ENCODE results near the gene TARP.
A peak's percentile ranks its signal among the peaks of the same experiment; 100 is the strongest.

Gene TARP

DNA sequence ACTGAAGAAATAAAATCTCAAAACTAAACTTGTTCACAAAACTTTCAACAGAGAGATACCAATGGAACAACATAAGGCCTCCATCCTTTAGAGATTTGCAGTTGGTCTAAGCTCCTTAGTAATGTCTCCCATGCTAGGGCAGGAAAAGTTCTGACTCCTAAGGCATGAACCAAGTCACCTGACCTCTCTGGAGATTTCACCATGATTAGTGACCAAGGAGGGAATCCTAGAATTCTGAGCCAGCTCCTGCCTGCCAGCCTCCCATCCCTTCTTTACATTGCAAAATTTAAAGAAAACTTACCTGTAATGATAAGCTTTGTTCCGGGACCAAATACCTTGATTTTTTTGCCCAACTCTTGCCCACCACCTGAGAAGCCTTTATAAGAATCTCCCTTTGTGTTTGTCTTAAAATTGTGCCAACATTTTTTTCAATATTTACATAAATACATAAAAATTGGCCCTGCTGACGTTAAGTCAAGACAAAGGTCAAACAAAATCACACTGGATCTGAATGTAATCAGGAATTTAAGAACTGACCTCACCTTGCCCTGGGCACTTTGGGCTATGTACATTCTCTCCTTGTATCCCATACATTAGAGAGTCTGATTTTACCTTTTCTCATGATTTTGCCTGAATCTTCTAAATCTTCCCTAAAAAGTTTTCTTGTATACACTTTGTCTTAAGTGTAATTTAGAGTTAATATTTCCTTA lies at the start of gene TARP:
TSS of gene TARP (minus strand) at position 351 of the 710 bp plus-strand sequence.
- no peak for DNase-seq

DNA sequence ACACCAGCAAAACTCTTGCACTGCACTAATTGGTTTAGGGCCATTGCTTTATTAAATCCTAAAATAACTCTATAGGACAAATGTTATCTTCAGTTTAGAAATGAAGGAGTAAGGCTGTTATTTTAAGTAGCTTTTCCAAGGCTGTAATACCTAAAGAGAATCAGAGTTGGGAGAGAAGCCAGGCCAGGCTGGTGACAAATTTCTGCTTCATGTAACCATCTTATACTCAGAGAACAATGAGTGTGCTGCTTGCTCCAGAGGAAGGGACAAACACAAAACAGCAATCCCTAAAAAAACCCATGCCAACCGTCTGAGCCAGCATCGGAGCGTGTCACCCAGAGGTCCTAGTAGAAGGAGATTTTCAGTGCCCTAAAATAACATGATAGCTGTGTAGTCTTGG lies 49.7 kb upstream of the TARP start:
- no peak for DNase-seq

- no peak for DNase-seq
These were observed 49.0 kb upstream of the TARP start for GRCh38 chr7:38322461-38322860.

DNA sequence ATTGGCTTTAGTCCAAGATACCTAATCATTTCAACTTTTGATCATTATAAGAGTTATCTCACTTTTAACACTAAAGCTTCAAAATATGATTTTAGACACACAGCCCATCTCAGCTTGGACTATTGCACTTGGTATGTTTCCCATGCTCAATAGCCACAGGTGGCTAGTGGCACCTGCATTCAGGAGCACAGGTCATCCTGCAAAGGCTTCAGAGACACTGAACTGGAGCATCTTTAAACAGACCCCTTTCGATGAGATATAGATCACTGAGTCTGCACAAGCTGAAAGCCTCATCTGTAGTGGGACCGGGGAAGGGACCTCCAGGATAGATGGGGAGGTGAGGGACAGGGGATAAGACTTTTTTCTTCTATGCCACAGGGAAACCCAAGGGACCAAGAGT lies 48.5 kb upstream of the TARP start:
- no peak for DNase-seq

DNA sequence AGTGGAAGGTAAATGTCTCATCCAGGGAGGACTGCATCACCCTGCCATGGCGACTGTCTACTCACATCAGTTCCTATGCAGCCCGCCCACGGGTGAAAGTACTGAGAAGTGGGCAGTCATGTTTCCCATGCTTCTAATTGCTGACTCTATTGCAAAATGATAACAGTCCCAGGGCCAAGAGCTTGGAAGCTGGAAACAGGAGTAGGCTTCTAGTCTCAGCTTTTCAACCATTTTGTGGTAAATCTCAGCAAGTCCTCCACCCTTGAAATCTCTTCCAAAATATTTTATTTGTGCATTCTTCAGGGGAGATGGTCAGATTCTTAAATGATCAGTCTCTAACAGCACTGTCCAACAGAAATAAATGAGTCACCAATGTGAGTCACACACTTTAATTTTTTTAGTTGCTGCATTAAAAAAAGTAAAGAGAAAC lies 48.1 kb upstream of the TARP start:
- DNase-seq, result no peak

GRCh38 chr7:38321050-38321449 lies 47.6 kb upstream of the TARP start:
- DNase-seq, result no peak

DNA sequence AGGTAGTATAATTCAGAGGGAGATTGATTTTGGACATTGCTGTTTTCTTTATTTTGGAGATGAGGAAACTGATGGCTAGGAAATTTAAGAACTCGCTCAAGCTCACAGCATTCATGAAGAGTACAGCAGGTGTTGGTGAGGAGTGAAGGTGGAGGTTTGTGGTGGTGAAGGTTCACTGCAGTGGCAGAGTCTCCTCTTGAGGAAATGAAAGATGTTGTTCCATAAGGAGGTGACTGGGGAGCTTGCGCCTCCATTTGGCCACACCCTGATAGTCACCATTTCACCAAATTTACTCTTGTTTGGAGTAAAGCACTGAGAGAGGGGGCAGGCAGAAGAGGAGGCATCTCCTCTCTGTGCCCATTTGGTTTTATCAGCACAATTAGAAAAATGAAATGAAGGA lies 46.4 kb upstream of the TARP start:
- DNase-seq, result no peak

- DNase-seq, result peak; percentile 62
These were observed 45.5 kb upstream of the TARP start for GRCh38 chr7:38318803-38319416.

- DNase-seq, result no peak
These were observed 44.8 kb upstream of the TARP start for GRCh38 chr7:38318241-38318640.

DNA sequence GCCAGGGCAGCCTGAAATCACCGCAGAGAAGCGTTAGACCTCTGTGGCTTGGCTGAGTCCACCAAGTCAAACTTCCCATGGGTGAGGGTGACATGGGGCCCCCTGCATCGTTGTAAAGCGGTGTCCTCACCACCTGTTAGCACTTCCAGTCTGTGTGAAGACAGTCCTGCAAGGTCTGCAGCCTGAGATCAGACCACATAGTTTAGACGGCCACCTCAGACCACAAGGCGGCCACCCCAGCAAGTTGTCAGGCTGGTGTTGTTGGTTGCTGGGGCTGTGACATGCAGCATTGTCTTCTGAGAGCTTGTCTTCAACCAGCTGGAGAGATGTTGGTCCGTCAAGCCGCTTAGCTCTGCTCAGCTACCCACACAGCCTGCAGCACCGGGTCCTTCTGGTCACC lies 44.1 kb upstream of the TARP start:
- DNase-seq, result no peak

DNA sequence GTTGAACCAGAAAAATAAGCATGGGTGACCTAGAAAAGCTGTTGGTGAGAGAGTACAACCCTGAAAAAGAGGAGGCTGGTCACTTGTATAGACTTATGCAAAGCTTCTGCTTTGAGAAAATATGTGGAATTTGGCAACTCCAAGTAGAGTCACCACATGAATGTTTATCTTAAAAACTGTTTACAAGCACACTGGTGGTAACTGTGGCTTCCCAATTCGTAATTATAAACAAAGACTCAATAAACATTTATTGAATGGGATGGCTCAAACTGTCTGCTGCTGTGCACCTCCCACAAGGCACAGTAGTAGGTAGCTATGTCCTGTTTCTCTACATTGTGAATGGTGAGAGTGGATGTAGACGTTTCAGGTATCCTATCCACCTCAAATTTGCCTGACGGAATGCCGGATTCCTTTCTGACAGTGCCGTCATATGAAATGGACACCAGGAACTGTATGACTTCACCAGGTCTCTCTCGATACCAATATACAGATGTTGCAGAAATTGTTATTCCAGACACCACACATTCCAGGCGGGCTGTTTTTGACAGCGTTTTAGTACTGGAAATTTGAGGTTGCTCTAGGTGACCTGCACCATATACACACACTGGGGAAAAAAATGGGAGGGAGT lies 43.4 kb upstream of the TARP start:
- DNase-seq, result no peak

DNA sequence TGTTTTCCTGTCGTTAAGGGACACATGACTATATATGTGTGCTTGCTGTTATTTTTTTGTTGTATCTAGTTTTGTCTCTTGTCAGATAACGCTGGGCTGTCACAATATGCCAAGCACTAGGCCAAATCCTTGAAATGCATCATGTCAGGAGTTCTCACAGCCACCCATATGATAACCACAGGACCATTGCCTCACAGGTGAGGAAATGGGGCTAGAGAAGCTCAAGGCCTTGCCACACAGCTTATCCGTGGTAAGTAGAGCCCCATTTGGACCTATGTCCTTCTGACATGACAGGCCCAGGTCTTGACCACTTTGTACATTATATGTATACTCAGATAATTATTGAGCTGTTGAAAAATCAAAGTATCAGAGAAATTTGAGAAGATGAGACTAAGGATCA lies 42.0 kb upstream of the TARP start:
- DNase-seq, result no peak

DNA sequence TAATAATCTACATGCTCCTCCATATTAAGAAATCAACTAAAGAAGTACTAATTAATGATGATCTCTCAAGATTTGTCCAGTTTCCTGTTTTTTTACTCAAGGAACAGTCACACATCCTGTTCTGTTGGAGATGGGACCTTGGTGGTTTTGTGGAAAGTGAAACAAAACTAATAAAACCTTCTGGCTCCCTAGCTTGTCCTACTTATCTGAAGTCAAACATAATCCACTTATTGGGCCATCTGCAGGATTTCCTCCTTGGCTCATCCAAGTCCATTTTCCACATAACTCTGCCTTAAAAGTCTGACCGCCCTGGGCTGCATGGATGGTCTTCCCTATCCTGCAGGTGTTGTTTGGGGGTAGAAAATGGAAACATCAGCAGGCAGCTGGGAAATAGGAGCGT lies 39.4 kb upstream of the TARP start:
- DNase-seq, result no peak

- no peak for DNase-seq
These were observed 38.0 kb upstream of the TARP start for GRCh38 chr7:38311329-38311937.

DNA sequence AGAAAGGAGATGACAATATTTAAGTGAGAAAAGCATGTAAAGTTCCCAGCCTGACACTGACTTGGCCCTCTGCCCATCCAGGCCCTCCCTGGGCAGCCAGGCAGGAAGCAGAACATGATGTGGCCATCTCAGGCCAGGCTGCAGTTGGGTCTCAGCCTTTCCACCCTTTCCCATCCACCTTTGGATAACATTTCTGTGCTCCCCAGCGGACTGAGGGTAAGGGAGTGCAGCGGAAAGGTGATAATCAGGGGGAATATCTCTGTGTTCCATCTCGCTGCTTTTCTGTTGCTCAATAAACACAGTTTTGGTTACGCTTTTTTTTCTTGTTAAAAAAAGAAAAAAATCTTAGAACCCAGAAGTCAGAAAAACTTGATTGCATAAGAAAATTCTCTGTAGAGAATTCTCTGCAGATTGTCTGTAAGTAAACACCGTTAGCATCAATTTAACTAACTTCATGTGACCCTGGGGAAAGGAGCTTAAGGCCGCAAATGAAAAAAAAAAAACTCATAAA lies 37.2 kb upstream of the TARP start:
- DNase-seq, result no peak

DNA sequence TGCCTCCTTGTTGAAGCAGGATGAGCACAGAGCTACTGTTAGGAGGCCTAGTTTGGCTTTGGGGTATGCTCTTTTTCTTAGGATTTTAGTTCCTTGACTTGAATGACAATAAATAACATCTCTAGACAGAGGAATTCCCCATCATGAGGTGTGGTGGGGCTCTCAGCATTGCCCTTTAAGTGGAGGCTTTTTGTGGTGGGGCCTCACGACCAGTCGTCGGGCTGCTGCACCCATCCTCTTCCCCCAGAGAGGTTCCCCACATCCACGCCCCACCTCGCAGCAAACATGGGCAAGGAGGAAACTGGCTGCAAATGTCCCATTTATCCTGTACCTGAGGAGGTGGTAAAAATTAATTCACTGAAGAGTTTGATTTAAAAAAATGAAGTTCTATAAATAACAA lies 36.1 kb upstream of the TARP start:
- no peak for DNase-seq

DNA sequence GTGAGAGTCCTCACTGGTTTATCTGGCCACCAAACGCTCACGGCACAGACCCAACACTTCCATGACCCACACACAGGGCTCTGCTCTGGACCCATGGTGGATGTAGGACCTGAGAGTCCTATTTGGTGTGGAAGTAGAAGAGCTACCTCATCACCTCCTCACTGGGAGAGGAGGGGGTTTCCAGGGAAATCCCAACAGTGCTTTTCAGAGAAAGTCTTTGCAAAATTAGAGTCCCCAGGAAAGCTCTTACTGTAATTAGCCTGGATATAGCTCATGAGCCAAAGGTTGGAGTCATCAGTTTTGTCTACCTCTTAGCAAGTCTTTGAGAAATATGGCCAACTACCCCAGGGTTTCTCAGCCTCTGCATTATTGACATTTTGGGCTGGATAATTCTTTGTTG lies 34.7 kb upstream of the TARP start:
- DNase-seq, result no peak

DNA sequence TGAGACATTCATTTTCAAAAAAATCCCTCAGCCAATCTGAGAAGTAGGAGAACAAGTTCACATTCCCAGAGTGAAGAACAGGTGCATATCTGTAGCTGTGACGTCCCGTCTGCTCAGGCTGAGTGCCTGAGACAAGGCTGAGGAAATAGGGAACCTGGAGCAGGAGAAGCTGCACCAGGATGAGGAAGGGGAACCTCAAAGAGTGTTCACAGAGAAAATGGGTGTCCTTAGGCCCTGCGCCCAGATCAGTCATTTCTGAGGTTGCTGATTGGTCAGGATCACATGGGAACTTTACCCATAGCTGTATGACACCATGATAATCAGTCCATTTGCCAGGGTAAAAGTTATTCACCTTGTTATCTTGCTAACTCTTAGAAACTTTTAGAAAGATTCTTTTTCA lies 34.2 kb upstream of the TARP start:
- DNase-seq, result no peak

GRCh38 chr7:38306914-38307313 lies 33.5 kb upstream of the TARP start:
- DNase-seq, result no peak

- DNase-seq, result no peak
These were observed 32.7 kb upstream of the TARP start for GRCh38 chr7:38306171-38306570.

GRCh38 chr7:38303866-38304265 lies 30.4 kb upstream of the TARP start:
- no peak for DNase-seq

DNA sequence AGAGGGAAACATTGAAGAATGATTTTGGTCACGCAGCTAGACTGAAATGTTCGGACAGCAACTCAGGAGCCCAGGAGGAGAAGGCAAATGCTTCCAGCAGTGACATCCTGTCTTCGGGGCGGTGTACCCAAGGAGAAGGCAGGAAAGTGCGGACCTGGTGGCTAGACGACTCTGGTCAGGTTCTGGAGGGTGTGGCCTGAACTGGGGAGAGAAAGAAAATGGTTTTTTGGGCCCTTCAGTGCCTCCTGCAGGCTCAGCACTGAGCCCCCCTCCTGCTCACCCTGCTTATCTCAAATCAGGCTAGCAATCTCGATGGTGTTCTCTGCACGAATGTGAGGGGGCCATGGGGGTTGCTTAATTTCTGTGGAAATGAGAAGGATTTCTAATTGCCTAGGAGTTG lies 26.7 kb upstream of the TARP start:
- no peak for DNase-seq

GRCh38 chr7:38299275-38299931 lies 26.0 kb upstream of the TARP start:
- no peak for DNase-seq
